ENCODE measurements around the gene CCDC24. TPM values are rescaled to one million over a fixed set of nuclear protein-coding genes. Genes with fewer than 3 reads are reported as not detected.

CCDC24 gene
- total RNA-seq, 1 experiment from 2014 or later = 5.9 TPM

DNA sequence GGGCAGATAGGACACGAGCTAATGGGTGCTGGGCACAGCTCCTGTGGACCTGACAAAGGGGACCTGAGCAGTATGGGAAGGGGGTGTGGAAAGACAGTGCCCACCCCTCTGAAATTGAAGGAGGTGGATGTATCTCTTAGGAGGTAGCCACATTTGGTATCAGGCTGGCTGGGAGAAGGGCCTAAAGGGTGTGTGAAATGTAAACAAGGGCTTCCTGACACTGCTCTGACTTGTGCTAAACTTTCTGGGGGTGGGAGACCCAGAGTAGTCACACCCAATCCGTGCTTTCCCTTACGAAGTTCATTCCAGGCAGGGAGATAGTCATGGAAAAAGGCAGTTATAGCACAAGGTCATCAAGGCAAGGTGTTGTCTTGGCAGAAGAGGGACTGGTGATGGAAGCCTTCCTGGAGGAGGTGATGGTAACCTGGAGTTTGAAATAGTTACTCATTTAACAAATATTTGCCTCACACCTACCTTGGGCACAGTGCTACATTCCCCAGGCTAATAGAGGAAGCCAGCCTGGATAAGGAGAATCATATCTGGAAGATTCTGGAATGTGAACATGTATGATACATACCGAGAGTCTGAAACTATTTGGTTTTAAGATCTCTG, 5.3 kb upstream of the CCDC24 start:
- no peak for DNase-seq
- peaks cover 25% of the 10 kb centered on the region for H3K36me3 ChIP-seq
- H3K27me3 ChIP-seq = no peaks in the 10 kb centered on the region

DNA sequence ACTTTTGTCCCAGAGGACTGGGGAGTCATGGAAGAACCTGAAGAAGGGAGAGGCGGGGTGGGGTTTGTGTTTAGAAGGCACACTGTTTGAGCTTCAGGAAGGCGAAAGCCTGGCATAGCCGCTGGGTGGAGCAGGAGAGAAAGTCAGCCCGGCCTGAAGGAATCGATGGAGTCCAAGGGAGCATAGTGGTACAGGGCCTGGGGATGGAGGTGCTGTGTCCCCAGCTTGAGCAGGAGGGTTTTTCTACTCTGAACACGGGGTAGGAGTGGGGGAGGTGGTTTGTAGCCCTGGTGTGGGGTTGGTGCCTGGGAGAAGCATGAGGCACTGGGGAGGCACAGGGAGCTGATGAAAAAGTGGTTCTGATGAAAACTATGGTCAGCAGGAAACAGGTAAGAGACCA, 4.7 kb upstream of the CCDC24 start:
- no peak for DNase-seq
- Histone ChIP-seq H3K9me3 (no peaks in the 10 kb centered on the region), H3K36me3 (peaks cover 21% of the 10 kb centered on the region), H3K27me3 (no peaks in the 10 kb centered on the region), H3K4me3 (no peak overlapping the region)

More for the DNA sequence above, 5.3 kb upstream of the CCDC24 start:
- Histone ChIP-seq H3K9me3 (no peaks in the 10 kb centered on the region), H3K4me3 (no peak overlapping the region)

DNA sequence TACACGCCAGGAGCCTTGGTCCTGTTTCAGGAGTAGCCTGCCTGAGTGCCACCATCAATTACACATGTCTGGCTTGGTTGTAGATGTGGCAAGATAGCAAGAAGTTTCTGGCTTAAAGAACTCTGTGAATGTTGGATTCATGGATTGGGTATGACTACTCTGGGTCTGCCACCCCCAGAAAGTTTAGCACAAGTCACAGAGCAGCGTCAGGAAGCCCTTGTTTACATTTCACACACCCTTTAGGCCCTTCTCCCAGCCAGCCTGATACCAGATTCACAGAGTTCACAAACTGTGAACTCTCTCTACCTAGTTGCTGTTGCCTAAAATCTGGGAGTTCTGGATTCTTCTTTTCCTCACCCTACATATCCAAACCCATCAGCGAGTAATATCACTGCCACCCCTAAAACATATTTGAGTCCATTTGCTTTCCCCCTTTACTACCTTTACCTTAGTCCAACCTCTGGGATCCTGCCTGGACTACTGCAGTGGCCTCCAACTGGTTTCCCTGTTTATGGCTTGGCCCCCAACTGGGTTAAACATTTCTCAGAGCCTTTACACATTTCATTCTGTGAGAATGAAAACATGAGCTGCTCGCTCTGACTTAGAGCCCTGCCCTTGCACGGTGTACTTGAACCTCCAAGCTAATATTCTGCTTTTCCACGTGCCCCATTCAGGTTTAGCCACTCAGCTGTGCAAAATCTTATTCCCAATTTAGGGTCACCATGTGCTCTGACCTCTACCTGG, 4.1 kb upstream of the CCDC24 start:
- no peak for DNase-seq
- H3K4me3 ChIP-seq = no peak overlapping the region
- H3K27me3 ChIP-seq = no peaks in the 10 kb centered on the region
- H3K36me3 ChIP-seq = peaks cover 15% of the 10 kb centered on the region
- no peaks in the 10 kb centered on the region for H3K9me3 ChIP-seq

DNA sequence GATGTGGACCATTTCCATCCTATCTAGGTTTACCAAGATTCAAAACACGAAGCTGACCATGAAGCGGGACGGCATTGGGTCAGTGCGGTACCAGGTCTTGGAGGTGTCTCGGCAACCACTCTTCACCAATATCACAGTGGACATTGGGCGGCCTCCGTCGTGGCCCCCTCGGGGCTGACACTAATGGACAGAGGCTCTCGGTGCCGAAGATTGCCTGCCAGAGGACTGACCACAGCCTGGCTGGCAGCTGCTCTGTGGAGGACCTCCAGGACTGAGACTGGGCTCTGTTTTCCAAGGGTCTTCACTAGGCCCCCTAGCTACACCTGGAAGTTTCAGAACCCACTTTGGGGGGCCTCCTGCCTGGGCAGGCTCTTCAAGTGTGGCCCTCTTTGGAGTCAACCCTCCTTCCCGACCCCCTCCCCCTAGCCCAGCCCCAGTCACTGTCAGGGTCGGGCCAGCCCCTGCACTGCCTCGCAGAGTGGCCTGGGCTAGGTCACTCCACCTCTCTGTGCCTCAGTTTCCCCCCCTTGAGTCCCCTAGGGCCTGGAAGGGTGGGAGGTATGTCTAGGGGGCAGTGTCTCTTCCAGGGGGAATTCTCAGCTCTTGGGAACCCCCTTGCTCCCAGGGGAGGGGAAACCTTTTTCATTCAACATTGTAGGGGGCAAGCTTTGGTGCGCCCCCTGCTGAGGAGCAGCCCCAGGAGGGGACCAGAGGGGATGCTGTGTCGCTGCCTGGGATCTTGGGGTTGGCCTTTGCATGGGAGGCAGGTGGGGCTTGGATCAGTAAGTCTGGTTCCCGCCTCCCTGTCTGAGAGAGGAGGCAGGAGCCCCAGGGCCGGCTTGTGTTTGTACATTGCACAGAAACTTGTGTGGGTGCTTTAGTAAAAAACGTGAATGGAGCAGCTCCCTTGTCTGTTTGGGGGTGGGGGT, 864 bp upstream of the CCDC24 start:
- no peak for DNase-seq
- peak overlapping the region; percentile 64 for H3K4me3 ChIP-seq
- no peaks in the 10 kb centered on the region for H3K27me3 ChIP-seq
- H3K9me3 ChIP-seq = no peaks in the 10 kb centered on the region
- peaks cover 9% of the 10 kb centered on the region for H3K36me3 ChIP-seq

DNA sequence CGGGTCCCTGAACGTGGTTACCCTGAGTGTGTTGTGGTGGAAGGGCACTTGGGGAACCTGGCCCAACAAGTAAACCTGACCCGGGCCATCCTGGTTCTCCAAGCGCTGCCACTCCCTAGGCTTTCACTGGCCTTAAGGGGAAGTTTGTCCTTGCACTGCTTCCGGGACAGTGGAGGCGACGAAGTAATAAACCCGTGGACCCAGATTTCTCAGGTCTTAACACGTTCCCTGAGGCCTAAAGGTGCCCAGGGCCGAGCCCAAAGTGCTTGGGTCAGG, 261 bp upstream of the CCDC24 start:
- DNase-seq = no peak
- H3K27me3 ChIP-seq = no peaks in the 10 kb centered on the region
- H3K9me3 ChIP-seq = no peaks in the 10 kb centered on the region
- peak overlapping the region; percentile 64 for H3K4me3 ChIP-seq
- H3K36me3 ChIP-seq = peaks cover 3% of the 10 kb centered on the region

DNA sequence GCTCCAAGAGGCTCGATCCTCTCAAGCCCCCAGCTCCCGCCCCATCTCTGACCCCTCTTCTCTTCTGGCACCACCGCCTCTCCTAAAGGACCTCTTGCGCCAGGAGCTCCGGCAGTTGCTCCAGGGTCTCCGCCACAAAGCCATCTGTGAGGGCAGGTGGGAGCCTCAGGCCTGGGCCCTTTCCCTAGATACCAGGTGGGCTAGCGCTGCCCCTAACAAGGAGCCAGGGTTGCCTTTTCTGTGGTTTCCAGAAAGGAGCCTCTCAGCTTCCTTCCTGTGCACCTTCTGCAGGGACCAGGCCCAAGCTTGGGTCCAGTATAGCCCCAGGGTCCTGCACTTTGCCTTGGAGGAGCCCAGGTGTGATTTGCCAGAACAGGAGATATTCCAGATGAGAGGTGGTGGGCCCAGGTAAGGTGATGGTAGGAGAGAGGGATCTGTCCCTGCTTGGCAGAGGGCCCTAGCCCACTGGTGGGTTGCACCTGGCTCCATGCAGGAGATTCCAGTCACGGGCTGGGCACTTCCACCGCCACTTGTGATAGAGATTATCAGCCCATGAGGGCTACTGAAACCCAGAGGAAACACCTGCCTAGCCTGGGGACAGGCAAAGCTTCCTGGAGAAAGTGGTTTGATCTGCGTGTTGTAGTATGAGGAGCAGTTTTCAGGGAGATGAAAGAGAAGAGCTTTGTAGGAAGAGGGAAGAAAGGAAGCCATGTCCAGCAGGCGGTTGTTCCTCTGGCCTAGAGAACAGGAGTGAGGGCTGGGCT, 1.0 kb downstream of the CCDC24 start:
- Histone ChIP-seq H3K36me3 (no peaks in the 10 kb centered on the region; the same call in 1 of the 2 replicates), H3K9me3 (no peaks in the 10 kb centered on the region), H3K27me3 (no peaks in the 10 kb centered on the region), H3K4me3 (peak overlapping the region; percentile 64)
- DNase-seq = no peak

DNA sequence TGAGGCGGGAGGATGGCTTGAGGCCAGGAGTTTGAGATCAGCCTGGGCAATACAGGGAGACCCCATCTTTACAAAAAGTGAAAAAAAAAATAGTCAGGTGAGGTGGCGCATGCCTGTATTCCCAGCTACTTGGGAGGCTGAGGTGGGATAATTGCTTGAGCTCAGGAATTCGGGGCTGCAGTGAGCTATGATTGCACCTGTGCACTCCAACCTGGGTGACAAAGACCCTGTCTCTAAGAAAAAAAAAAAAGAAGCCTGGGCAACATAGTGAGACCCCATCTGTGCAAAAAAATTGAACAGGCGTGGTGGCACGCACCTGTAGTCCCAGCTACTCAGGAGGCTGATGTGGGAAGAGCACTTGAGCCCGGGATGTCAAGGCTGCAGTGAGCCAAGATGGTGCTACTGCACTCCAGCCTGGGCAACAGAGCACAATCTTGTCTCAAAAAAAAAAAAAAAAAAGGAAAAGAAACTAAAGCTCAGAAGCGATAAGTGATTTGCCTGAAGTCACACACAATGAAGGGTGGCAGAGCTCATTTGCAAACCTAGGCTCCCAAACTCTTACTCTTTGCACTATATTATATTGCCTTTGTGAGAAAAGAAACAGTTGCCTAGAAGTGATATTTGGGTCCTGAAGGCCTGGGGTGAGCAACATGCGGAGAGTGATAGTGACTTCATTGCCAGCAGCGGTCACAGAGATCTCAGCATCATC, 2.0 kb downstream of the CCDC24 start:
- Histone ChIP-seq H3K27me3 (no peaks in the 10 kb centered on the region), H3K36me3 (no peaks in the 10 kb centered on the region), H3K4me3 (no peak overlapping the region), H3K9me3 (no peaks in the 10 kb centered on the region)
- DNase-seq = no peak

DNA sequence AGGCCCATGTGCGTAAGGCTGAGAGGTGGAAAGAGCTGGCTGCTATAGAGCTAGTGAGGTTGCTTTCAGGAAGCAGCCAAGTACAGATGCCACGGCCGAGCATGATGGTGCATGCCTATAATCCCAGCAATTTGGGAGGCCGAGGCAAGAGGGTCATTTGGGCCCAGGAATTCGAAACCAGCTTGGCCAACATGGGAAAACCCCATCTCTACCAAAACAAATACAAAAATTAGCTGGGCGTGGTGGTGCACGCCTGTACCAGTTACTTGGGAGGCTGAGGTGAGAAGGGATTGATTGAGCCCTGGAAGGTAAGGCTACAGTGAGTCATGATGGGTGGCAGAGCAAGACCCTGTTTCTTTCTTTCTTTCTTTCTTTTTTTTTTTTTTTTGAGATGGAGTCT, 2.7 kb downstream of the CCDC24 start:
- no peak for DNase-seq
- H3K4me3 ChIP-seq = no peak overlapping the region
- H3K27me3 ChIP-seq = no peaks in the 10 kb centered on the region
- H3K36me3 ChIP-seq = no peaks in the 10 kb centered on the region
- no peaks in the 10 kb centered on the region for H3K9me3 ChIP-seq

DNA sequence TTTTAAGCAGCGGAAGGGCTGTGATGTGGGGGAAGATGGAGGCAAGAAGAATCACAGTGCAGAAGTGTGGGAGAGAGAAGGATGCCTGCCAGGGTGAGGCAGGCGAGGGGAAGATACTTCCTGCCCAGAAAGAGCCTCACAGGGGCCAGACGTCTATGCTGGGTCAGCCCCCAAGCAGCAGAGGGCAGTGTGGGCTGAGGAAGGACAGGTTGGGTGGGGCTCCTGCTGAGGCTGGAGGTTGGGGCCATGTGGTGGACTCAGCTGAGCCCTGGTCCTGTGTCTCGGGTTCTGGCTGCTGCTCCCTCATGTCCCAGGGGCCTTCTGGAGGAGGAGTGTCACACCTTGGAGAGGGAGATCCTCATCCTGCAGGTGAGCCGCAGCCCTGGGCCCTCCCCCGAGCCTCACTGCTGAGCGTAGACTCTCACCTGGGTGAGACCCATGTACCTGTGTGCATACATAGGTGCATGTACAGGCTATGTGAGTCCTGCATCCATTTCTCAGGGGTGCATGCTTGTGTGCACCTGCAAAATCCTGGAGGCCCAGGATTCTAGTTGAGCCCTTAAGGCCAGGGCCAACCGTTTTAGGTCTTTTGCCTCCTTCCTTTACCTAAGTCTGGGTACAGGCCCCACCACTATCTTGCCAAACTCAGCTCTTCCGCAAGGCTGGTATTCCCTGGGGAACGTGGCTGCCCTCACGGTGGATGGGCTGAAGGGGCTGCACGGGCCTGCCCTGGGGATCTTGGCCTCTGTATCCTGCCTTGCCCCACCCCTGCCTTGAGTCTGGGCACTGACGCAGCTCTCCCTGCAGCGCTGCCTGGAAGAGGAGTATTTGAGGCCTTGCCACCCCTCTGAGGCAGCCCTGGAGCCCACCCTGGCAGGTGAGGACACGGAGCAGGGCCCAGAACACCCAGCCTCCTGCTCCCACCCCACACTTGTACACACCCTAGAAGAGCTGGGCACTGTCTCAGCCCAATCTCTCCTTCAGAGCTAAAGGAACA, 3.7 kb downstream of the CCDC24 start:
- H3K4me3 ChIP-seq = no peak overlapping the region
- H3K27me3 ChIP-seq = no peaks in the 10 kb centered on the region
- peak; percentile 41 for DNase-seq
- H3K36me3 ChIP-seq = 0 out of 2 replicates have a peak, but pooled peaks cover 2% of the 10 kb centered on the region
- H3K9me3 ChIP-seq = no peaks in the 10 kb centered on the region

DNA sequence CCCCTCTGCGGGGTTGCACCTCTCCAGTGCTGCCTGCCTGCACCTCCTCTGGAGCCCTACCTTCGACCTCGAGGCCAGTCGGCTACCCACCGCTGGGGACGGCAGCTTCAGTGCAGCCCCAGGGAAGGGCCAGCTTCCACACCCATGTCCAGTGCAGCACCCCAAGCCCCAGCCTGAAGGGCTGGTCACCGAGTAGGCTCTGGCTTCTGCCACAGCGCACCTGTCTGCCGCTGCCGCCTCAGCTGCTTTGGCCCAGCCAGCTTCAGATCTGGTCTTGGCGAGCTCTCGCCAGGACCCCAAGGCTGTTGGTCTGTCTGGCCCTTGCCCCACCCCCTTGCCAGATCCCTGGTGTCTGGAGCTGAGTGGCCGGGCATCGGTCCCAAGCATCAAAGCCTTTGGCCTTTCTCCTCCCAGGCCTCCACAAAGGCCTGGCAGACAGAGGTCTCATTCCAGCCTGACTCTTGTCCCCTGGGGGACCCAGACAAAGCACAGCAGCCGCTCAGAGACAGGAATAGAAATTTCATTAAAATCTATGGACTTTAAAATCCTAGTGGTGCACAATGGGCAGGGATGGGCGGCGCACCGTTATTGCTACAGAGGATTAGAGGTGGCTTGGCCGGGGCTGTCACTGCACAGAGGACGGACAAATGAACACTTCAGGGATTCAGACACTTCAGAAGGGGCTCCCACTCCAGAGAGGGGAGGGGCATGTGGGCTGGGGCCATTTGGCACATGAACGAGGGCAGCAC, 4.8 kb downstream of the CCDC24 start:
- Histone ChIP-seq H3K36me3 (0 out of 2 replicates have a peak, but pooled peaks cover 2% of the 10 kb centered on the region), H3K27me3 (no peaks in the 10 kb centered on the region), H3K9me3 (no peaks in the 10 kb centered on the region), H3K4me3 (no peak overlapping the region)
- no peak for DNase-seq

DNA sequence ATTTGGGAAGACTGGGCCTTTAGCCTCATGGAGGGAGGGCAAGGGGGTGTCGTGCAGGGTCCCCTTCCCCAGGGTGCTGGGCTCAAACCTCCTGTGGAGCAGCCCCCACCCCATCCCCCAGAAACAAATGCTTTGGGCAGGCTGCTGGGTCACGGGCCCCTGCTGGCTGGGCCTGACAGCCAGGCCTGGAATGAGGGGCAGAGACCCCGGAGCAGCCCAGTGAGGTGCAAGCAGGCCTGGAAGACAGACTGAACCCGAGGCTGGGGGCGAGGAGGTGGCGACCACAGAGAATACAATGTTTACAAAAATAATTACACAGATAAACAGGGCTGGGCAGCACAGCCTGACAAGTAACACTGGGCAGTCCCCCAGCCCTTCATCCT, 5.3 kb downstream of the CCDC24 start:
- no peak for DNase-seq
- Histone ChIP-seq H3K36me3 (0 out of 2 replicates have a peak, but pooled peaks cover 2% of the 10 kb centered on the region), H3K27me3 (no peaks in the 10 kb centered on the region), H3K4me3 (no peak overlapping the region), H3K9me3 (no peaks in the 10 kb centered on the region)

DNA sequence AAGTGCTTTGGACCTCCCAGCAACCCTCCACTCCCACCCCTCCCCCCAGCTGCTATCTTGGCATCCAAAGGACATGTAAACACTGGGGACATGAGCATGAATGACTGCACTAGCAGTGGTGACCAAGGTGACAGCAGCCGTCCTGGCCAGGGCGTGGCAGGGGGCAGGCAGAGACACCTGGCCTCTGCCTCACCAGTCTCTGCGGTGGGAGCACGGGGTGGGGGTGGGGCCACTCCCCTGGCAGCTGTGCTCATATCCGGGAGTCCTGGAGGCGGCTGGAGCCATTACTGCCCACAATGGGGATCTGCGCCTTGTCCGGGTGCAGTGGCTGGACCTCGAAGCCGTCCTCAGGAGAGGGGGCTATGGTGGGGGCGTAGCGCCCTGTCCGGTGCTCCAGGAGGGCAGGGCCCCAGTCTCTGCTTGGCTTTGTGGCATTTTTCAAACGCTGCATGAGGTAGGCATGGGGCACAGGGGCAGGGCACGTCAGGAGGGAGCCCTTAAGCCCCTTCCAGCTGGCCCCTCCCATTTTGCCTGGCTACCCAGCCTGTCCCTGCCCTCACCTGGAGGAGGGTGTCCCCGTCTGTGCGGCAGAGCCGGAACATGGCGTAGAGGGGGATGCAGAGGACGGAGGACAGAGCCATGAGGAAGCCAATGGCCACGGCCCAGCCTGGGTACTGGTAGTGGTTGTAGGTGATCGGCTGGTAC, 6.0 kb downstream of the CCDC24 start:
- Histone ChIP-seq H3K4me3 (no peak overlapping the region), H3K27me3 (no peaks in the 10 kb centered on the region), H3K36me3 (0 out of 2 replicates have a peak, but pooled peaks cover 2% of the 10 kb centered on the region), H3K9me3 (no peaks in the 10 kb centered on the region)
- no peak for DNase-seq

DNA sequence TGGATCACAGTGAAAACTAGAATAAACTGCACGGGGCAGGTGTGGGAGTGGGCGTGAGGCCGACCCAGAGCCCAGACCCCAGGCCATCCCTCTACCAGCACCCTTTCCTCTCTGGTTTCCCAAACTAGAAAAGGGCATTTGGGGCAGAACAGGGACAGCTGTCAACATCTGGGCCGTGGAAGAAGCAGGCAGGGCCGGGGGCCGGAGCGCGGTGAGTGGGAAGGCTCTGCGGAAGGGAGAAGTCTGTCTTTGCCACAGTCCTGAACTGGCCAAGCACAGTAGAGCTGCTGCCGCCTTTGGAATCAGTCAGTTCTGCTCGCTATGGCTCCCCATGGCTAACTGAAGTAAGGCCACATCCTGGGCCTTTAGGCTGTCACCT, 6.6 kb downstream of the CCDC24 start:
- H3K4me3 ChIP-seq = no peak overlapping the region
- no peaks in the 10 kb centered on the region for H3K9me3 ChIP-seq
- H3K36me3 ChIP-seq = 0 out of 2 replicates have a peak, but pooled peaks cover 2% of the 10 kb centered on the region
- DNase-seq = no peak
- H3K27me3 ChIP-seq = no peaks in the 10 kb centered on the region

DNA sequence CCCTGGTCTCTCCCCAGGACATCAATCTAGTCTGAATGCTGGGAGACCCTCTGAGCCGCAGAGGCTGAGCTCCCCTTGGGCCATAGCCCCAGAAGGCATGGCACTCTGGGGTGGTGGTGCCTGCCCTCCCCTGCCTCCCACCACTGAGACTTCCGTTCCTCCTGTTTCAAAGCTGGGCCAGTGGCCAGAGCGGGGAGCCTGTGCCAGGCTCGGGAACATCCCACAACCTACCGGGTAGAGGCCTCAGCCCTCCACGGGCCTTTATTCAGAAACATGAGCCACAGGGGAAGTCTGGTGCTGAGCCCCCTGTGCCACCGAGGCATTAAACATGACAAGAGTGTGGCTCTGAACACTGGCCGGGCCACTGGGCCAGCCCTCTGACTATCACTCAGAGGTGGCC, 8.1 kb downstream of the CCDC24 start:
- Histone ChIP-seq H3K4me3 (no peak overlapping the region), H3K36me3 (0 out of 2 replicates have a peak, but pooled peaks cover 2% of the 10 kb centered on the region), H3K9me3 (no peaks in the 10 kb centered on the region), H3K27me3 (no peaks in the 10 kb centered on the region)
- DNase-seq = no peak
